ENCODE results near the gene MLLT1.

DNA sequence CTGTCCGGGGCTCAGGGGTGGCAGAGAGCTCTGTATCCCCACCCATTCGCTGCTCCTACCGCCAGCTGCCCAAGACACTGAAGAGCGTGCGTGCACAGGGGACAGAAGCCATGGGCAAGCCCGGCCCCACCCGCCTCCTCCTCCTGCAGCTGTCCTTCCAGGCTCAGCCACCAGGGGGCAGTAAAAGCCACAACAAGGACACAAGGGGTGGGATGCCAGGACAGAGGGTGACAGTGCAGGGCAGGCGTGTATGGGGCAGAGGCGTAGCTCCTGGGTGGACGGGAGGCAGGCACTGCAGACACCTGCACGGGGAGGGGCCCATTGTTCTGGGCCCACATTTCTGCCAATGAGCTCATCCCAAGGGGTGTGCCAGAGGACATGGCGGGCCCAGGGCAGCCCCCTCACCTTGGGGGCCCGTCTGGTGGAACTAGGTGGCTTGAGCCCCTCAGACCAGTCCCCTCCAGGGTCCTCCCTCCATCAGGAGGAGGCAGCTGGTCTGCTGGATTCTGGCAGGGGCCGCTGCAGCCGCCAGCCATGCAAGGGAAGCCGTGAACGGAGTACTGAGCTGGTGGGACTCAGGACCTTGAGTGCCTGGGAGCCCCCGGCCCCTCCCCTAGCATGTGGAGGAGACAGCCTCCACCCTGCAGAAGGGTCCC is 61.2 kb downstream of the MLLT1 start:
- TF ChIP-seq POLR2A (IDR thresholded peaks at IDR 0.05; ENCODE audit: extremely low read depth, insufficient read length) (no peak), MYC (IDR thresholded peaks at IDR 0.05; ENCODE audit: low read depth, low read length) (no peak)
- TF ChIP-seq, protein P1, sequence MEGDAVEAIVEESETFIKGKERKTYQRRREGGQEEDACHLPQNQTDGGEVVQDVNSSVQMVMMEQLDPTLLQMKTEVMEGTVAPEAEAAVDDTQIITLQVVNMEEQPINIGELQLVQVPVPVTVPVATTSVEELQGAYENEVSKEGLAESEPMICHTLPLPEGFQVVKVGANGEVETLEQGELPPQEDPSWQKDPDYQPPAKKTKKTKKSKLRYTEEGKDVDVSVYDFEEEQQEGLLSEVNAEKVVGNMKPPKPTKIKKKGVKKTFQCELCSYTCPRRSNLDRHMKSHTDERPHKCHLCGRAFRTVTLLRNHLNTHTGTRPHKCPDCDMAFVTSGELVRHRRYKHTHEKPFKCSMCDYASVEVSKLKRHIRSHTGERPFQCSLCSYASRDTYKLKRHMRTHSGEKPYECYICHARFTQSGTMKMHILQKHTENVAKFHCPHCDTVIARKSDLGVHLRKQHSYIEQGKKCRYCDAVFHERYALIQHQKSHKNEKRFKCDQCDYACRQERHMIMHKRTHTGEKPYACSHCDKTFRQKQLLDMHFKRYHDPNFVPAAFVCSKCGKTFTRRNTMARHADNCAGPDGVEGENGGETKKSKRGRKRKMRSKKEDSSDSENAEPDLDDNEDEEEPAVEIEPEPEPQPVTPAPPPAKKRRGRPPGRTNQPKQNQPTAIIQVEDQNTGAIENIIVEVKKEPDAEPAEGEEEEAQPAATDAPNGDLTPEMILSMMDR (IDR thresholded peaks at IDR 0.05; ENCODE audit: low read depth, low read length), result peak; percentile 58
- TF ChIP-seq, protein P2, sequence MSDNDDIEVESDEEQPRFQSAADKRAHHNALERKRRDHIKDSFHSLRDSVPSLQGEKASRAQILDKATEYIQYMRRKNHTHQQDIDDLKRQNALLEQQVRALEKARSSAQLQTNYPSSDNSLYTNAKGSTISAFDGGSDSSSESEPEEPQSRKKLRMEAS (IDR thresholded peaks at IDR 0.05; ENCODE audit: low read depth, low read length), result no peak
